H4 (cell line): ENCODE data around the gene PLRG1. TPM values are rescaled to one million over a fixed set of nuclear protein-coding genes. Genes with fewer than 3 reads are reported as not detected.
A peak's percentile ranks its signal among the peaks of the same experiment; 100 is the strongest.

Source experiments
- DNase-seq: peaks from one replicate; pipeline ENCODE4 v3.0.0-alpha.2; 2015; ENCODE audit warnings: low spot score
- total RNA-seq: library from RNA; depleted of rRNA; stranded (reverse); fragments of >200 nt; shearing (Covaris generic); gene quantifications from 2 replicates; pipeline ENCODE4 v1.2.3, GENCODE V29; 2014

PLRG1 gene
- total RNA-seq, 1 experiment from 2014 or later = 117 TPM

- DNase-seq = no peak
Observed at GRCh38 chr4:154521607-154522006, 28.6 kb downstream of the PLRG1 start.

GRCh38 chr4:154519214-154519613 is 31.0 kb downstream of the PLRG1 start:
- no peak for DNase-seq

DNA sequence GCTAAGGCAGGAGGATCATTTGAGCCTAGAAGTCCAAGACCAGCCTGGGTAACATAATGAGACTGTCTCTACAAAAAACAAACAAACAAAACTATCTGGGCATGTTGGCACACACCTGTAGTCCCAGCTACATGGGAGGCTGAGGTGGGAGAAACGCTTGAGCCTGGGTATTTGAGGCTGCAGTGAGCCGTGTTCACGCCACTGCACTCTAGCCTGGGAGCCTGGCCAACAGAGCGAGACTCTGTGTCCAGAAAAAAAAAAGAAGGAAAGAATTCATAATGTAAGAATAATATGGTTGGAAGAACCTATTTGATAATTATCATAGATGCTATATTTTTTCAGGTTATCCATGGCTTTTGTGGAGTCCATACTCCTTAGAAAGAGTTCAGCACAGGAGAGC is 32.6 kb downstream of the PLRG1 start:
- DNase-seq = no peak

DNA sequence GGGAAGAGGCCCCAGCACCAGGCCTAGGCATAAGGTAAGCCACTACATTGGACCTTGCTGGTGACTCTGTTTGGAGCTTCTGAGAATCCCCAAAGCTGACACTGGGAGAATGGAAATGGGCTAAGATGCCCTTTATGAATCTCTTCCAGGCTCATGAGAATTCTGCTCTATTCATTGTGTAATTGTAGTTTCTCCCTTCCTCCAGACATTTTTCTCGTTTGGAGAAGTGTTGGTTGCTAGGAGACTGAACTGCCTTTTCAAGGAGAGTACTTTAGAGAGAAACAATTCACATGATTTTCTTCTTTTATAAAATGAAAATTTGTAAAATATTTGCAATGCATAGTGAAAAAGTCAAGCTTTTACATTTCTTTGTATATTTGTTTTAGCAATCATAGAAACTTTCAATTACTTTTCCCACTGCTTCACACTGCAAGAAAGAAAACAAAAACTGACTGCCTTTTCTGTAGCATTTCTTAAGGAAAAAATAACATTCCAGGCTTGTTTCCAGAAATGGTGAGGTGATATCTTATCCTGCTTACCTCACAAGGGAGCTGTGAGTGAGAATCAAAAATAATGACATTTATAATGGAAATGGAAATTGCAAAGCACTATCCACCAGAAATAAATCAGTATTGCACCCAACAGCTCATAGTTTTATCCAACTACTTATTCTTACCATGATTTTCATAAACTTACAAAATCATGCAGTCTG is 33.7 kb downstream of the PLRG1 start:
- no peak for DNase-seq

GRCh38 chr4:154511981-154512380 is 38.2 kb downstream of the PLRG1 start:
- DNase-seq = no peak

DNA sequence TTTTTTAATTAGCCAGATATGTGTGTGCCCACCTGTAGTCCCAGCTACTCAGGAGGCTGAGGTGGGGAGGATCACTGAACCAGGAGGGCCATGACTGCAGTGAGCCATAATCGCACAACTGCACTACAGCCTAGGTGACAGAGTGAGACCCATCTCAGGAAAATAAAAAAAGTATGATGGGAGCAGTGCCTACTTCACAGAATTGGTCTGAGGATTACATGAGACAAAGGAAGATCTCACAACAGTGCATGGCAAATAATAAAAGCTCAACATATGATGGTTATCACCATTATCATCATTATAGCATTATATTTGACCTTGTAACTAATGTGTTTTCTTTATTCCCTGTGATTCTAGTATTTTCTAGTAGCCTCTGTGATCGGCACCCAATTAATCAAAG is 38.7 kb downstream of the PLRG1 start:
- no peak for DNase-seq

GRCh38 chr4:154507156-154507555 is 43.0 kb downstream of the PLRG1 start:
- DNase-seq = no peak

DNA sequence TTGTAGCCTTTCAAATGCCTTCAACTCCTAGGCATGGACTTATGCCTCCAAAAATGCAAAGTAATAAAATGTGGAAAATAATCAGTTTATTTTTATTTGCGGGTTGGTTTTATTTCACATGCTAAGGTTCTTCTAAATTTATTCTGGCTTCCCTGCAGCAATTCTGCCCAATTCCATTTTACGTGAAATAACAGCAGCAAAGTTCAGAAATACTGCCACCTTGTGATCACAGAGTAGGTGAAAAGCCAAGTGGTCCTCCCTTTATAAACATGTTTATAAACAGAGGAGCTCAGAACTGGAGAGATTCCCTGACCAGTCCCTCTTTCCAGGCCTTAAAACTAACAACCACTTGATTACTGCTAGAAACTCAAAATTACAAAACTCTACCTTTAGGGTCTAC is 43.9 kb downstream of the PLRG1 start:
- DNase-seq = peak; percentile 52

GRCh38 chr4:154503598-154503997 is 46.6 kb downstream of the PLRG1 start:
- DNase-seq = peak; percentile 20

GRCh38 chr4:154502111-154502510 is 48.1 kb downstream of the PLRG1 start:
- DNase-seq = no peak

- peak; percentile 51 for DNase-seq
Observed at GRCh38 chr4:154497889-154498288, 52.3 kb downstream of the PLRG1 start.

DNA sequence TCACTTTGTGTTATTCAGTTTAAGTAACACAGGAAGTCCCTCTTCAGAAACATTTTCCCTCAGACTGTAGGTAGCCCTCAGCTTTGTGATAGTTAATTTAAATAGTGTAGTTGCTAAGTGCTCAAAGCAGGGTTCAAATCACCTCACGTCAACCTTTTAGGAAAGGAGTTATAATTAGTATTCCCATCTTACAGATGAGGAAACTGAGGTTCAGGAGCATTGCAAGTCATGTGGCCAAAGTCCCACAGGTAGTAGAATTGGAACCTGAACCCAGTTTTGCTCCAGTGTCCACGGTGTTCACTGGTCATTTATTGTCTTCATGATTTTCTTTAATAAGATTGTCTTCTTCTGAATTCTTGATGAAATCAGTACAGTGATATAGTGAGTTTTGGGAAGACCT is 54.3 kb downstream of the PLRG1 start:
- no peak for DNase-seq

DNA sequence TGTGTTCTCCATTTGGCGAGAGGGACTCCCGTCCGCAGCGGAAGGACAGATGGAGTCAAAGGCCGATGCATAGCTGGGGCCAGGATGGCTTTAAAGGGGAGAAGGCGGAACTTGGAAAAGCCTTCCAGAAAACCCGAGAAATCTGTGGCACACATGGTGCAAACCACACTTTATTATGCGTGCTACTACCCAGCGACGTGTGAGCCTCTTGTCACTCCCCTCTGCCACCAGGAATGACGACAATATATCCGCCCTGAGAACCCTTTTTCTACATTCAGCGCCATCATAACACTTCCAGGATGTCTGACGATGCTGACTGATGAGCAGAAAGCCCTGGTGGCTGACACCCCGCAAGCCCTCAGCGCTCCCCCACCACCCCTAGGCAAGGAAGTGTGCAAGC is 57.9 kb downstream of the PLRG1 start:
- no peak for DNase-seq

DNA sequence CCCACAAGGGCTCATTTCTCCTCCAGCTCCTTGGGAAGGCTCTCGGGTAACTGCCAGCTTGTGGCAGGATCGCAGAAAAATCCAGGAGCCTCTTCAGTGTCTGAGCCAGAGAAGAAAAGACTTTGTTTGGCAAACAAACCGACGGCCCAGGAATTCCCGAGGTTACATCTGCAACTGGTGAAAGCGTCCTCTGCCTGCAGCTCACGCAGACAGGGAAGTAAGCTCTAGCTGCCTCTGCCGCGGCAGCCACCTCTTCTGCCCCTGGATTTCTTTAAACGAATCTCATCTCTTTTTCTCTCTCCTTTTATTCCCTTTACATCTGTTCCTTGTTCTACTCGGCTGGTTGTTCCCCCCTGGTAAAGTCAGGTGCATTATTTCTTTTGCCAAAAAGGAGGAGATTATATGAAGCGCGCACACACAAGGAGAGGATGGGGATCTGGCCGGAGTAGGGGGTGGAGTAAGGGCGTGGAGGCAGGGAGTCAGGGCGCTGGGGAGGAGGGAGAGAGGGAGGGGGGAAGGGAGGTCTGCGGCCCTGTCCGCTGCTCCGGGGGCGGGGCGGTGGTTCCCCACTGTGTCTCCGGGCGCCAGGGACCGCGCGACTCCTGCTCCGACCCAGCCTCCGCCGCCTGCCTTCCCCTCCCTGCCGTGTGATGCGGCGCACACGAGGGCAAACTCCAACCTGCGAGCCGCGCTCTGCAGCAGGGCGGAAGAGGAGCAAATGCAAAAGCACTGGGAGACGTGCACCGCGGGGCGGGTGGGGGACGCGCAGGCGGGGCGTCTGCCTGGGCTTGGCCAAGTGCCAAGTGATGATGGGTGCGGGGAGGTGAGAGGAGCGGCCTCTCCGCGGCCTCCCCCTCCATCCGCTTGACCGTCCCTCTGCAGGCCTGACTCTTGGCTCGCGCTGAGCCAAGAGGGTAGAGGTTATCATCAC is 58.6 kb downstream of the PLRG1 start, which contains the start of gene DCHS2:
DCHS2 (minus strand) TSS at position 459 of the 931 bp plus-strand sequence; CDS start at position 15, 444 bp downstream.
- no peak for DNase-seq

GRCh38 chr4:154490583-154491340 is 59.4 kb downstream of the PLRG1 start:
- no peak for DNase-seq

DNA sequence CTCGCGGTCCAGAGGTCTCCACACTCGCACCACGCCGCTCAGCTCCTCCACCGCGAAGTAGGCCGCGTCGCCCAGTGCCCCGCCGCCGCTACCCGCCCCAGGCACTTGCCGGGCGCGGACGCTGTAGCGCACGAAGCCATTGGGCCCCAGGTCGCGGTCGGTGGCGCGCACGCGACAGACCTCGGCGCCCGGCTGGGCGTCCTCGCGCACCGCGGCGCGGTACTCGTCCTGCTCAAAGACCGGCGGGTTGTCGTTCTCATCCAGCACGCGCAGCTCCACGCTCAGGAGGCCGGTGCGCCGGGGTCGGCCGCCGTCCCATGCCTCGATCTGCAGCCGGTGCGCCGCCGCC is 60.0 kb downstream of the PLRG1 start:
- no peak for DNase-seq

- DNase-seq = no peak
Observed at GRCh38 chr4:154489558-154490233, 60.5 kb downstream of the PLRG1 start.

- no peak for DNase-seq
Observed at GRCh38 chr4:154487145-154487544, 63.1 kb downstream of the PLRG1 start.

DNA sequence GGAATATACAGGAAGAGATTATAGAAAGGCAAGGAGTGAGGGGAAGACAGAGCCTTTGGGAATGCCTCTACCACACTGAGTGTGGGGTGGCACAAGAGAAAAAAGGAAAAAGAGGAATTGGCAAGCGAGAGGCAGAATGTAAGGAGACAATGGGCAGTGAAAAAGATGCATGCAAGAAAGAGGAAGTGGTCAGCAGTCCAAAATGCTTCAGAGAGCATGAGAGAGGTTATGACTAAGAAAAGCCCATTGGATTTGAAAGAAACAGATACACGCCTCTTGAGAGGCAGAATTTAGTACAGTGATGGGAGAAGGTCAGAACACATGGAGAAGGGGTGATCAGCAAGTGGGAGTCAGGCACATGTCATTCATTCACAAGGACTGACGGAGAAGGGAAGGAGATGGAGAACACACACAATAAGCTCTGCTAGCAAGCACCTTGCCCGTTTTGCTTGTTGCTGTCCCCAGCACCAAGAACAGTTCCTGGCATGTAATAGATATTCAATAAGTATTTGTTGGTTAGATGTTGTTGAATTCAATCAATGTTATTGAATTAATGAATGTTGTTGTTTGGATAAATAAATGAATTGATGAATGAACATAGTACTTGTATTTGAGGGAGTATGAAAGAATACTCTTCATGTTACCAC is 65.0 kb downstream of the PLRG1 start:
- no peak for DNase-seq
